GM12878 (cell line): ENCODE data around the gene PDILT. TPM values are rescaled to one million over a fixed set of nuclear protein-coding genes. Genes with fewer than 3 reads are reported as not detected.

Experiments
- ATAC-seq: fragments of 200-7000 bp; cut with Tn5 transposase; 3 replicates; pipeline ENCODE4 v1.9.1; 2020; ENCODE audit warnings: mild to moderate bottlenecking, moderate library complexity
- BruUV-seq: library from RNA; stranded (reverse); fragments of 400-500 nt; replicated peaks from 2 replicates; lab custom pipeline; 2021; lab: Mats Ljungman, UMichigan
- CTCF ChIA-PET: fragments of 300-600 bp; sonication (Branson Sonifier 250); formaldehyde crosslinking; extraction: SDS; loops from one replicate; lab custom pipeline; 2021; ENCODE audit warnings: inconsistent platforms; lab: Yijun Ruan, JAX
- POLR2A ChIA-PET: fragments of 350-600 bp; formaldehyde crosslinking; extraction: SDS; loops from one replicate; lab custom pipeline; 2021; ENCODE audit warnings: inconsistent platforms; lab: Charles Lee
- RAD21 ChIA-PET: fragments of 300-600 bp; sonication (Branson Sonifier 250); formaldehyde crosslinking; loops from one replicate; lab custom pipeline; 2023; ENCODE audit warnings: antibody characterized with exemption; ENCODE audit not compliant: unreplicated experiment; lab: Charles Lee
- SMC1A ChIA-PET: fragments of 300-600 bp; sonication (Branson Sonifier 250); formaldehyde crosslinking; loops from one replicate; lab custom pipeline; 2023; ENCODE audit not compliant: unreplicated experiment, uncharacterized antibody; lab: Charles Lee
- DNase-seq: peaks from one replicate; pipeline ENCODE4 v3.0.0-alpha.2; 2011; ENCODE audit warnings: low read depth, low spot score
- FAIRE-seq: peaks from 3 replicates; lab custom pipeline; 2011; peaks lifted over from hg19 to GRCh38; lab: Jason Lieb, UNC
- H2AFZ ChIP-seq: 2 replicates; pipeline ENCODE4 v1.6.0; 2011; ENCODE audit warnings: low read depth, low read length, control low read depth; ENCODE audit not compliant: control insufficient read depth
- H3K27ac ChIP-seq: 2 replicates; pipeline ENCODE4 v1.5.1; 2011; ENCODE audit warnings: control low read depth; ENCODE audit not compliant: control insufficient read depth, insufficient read depth
- H3K27me3 ChIP-seq, 2 experiments: replicated peaks in 1 of 2; 2 replicates each; pipeline versions ENCODE4 v1.6.0 to v1.6.1; 2011; ENCODE audit warnings: low read length in 1 of 2; ENCODE audit not compliant: control insufficient read depth in 2 of 2, insufficient read depth in 2 of 2
- H3K36me3 ChIP-seq, 2 experiments: 2 replicates each; pipeline ENCODE4 v1.5.1; 2011; ENCODE audit warnings: low read length in 1 of 2; ENCODE audit not compliant: control insufficient read depth in 2 of 2, insufficient read depth in 2 of 2
- H3K4me1 ChIP-seq: 2 replicates; pipeline ENCODE4 v1.6.1; 2011; ENCODE audit warnings: mild to moderate bottlenecking, low read length, moderate library complexity, mixed read lengths; ENCODE audit not compliant: control insufficient read depth, insufficient read depth
- H3K4me2 ChIP-seq: 2 replicates; pipeline ENCODE4 v1.6.0; 2011; ENCODE audit warnings: control low read depth; ENCODE audit not compliant: control insufficient read depth, insufficient read depth
- H3K4me3 ChIP-seq: fragments of 200-600 bp; sonication (generic); 2 replicates; pipeline ENCODE4 v1.5.1; 2016
- H3K79me2 ChIP-seq: 2 replicates; pipeline ENCODE4 v1.6.0; 2011; ENCODE audit warnings: low read length; ENCODE audit not compliant: control insufficient read depth, insufficient read depth
- H3K9ac ChIP-seq: 2 replicates; pipeline ENCODE4 v1.8.0; 2011; ENCODE audit warnings: low read length, control low read depth, mixed read lengths; ENCODE audit not compliant: control insufficient read depth, insufficient read depth
- H3K9me3 ChIP-seq: replicated peaks from 3 replicates; pipeline ENCODE4 v1.5.1; 2011; ENCODE audit warnings: mild to moderate bottlenecking, low read length; ENCODE audit not compliant: control insufficient read depth, insufficient read depth
- H4K20me1 ChIP-seq: 2 replicates; pipeline ENCODE4 v1.6.0; 2011; ENCODE audit not compliant: control insufficient read depth, insufficient read depth
- BACH1 ChIP-seq: fragments of 450-650 bp; IDR thresholded peaks from 2 replicates; pipeline ENCODE4 v1.6.1; 2017; ENCODE audit warnings: mild to moderate bottlenecking, borderline replicate concordance
- BCL3 ChIP-seq: IDR thresholded peaks from 2 replicates; pipeline ENCODE4 v1.6.1; 2011; ENCODE audit warnings: borderline replicate concordance, low read depth, mild to moderate bottlenecking, moderate library complexity, low read length; ENCODE audit not compliant: insufficient read depth, poor library complexity, severe bottlenecking
- BRCA1 ChIP-seq: IDR thresholded peaks from 2 replicates; pipeline ENCODE4 v1.6.1; 2011; ENCODE audit warnings: low read depth, low read length, improper control_type of control experiment
- CTCF ChIP-seq, 3 experiments: IDR thresholded peaks in 2 of 3; conservative IDR thresholded peaks in 1 of 3; 2 replicates each; pipeline ENCODE4 v1.5.1; 2011; ENCODE audit warnings: low read depth in 3 of 3, low read length in 3 of 3, mild to moderate bottlenecking in 3 of 3, control low read depth in 2 of 3, moderate library complexity in 2 of 3, inconsistent platforms in 1 of 3, mixed read lengths in 1 of 3; ENCODE audit not compliant: control insufficient read depth in 2 of 3, insufficient read depth in 1 of 3; ENCODE audit errors: extremely low read depth in 1 of 3
- E2F8 ChIP-seq: fragments of 450-650 bp; IDR thresholded peaks from 2 replicates; pipeline ENCODE4 v1.6.1; 2018; ENCODE audit warnings: mild to moderate bottlenecking, low read depth, moderate library complexity; ENCODE audit not compliant: partially characterized antibody
- GATAD2B ChIP-seq: fragments of 450-650 bp; conservative IDR thresholded peaks from 2 replicates; pipeline ENCODE4 v1.6.1; 2017; ENCODE audit warnings: low read depth, mild to moderate bottlenecking, moderate library complexity
- MXI1 ChIP-seq: fragments of 150-350 bp; IDR thresholded peaks from 2 replicates; pipeline ENCODE4 v1.6.1; 2011; ENCODE audit warnings: low read depth, mild to moderate bottlenecking, inconsistent platforms, low read length, improper control_type of control experiment
- NFYA ChIP-seq: IDR thresholded peaks from 2 replicates; pipeline ENCODE4 v1.6.1; 2011; ENCODE audit warnings: low read depth, mild to moderate bottlenecking, low read length, improper control_type of control experiment, borderline replicate concordance
- NFYB ChIP-seq: IDR thresholded peaks from 2 replicates; pipeline ENCODE4 v1.6.1; 2011; ENCODE audit warnings: low read depth, mild to moderate bottlenecking, low read length, improper control_type of control experiment, moderate library complexity; ENCODE audit not compliant: insufficient read depth
- PRDM15 ChIP-seq: fragments of 450-650 bp; formaldehyde crosslinking; IDR thresholded peaks from 2 replicates; pipeline ENCODE4 v1.4.0; 2020; ENCODE audit warnings: mild to moderate bottlenecking, moderate library complexity
- TARDBP ChIP-seq: IDR thresholded peaks from 2 replicates; pipeline ENCODE4 v1.6.1; 2016; ENCODE audit warnings: borderline replicate concordance
- TCF12 ChIP-seq: IDR thresholded peaks from 2 replicates; pipeline ENCODE4 v1.6.1; 2011; ENCODE audit warnings: low read depth, mild to moderate bottlenecking, low read length
- TCF3 ChIP-seq: IDR thresholded peaks from 2 replicates; pipeline ENCODE4 v1.6.1; 2012; ENCODE audit warnings: low read depth, mild to moderate bottlenecking, low read length, borderline replicate concordance; ENCODE audit not compliant: insufficient read depth
- ZNF274 ChIP-seq: IDR thresholded peaks from one replicate; pipeline ENCODE4 v1.8.0; 2011; ENCODE audit not compliant: insufficient read length, insufficient read depth
- WGBS: methylation state at CpG from one replicate; pipeline ENCODE4 v1.1.6; 2016; ENCODE audit warnings: low lambda C conversion rate; ENCODE audit not compliant: insufficient replicate concordance, insufficient coverage; ENCODE audit errors: missing lambda C conversion rate; 5-methylcytosine and 5-hydroxymethylcytosine counted together
- in situ Hi-C: fragments of 300-500 bp; cut with MboI; formaldehyde crosslinking; loops from 9 replicates; pipeline ENCODE4 v1.14.3; 2018; ENCODE audit warnings: mixed read lengths
- intact Hi-C: fragments of 100-400 bp; cut with micrococcal nuclease; formaldehyde crosslinking; loops from one replicate; pipeline ENCODE4 v1.14.2; 2022; ENCODE audit not compliant: unreplicated experiment
- polyA plus RNA-seq, 11 experiments: library from polyadenylated mRNA; depleted of rRNA in 4 of 11; unstranded in 6 of 11; stranded (reverse) in 5 of 11; fragments of >200 nt; fragmentation: Nextera tagmentation in 4 of 11; fragmentation: Illumina TruSeq in 1 of 11; extraction: Ambion mirVana in 4 of 11; extraction: Trizol in 1 of 11; gene quantifications; 1 replicate in 1 of 11; 2 replicates in 10 of 11; pipeline versions ENCODE4 v1.2.1 to v1.2.3, GENCODE V29; 2011 to 2016; ENCODE audit warnings: inconsistent platforms in 2 of 11, missing spikeins in 2 of 11, low read depth in 1 of 11
- total RNA-seq, 4 experiments: library from RNA; depleted of rRNA in 3 of 4; stranded (reverse); fragments of >200 nt in 3 of 4; fragmentation: Illumina TruSeq in 1 of 4; extraction: Trizol in 1 of 4; gene quantifications; 2 replicates each; pipeline versions ENCODE4 v1.2.1 to v1.2.3, GENCODE V29; 2013 to 2021

PDILT gene
- total and polyA plus RNA-seq, 10 of the 15 experiments (the other 5 are each of a cell fraction or from before 2014, with no cell fraction given), result not detected

GRCh38 chr16:20399185-20399584 lies 5.4 kb downstream of the PDILT start:
- Histone ChIP-seq H3K27ac (no peak overlapping the region), H3K9me3 (no peaks in the 10 kb centered on the region), H2AFZ (no peak overlapping the region), H3K4me3 (no peak overlapping the region), H4K20me1 (no peaks in the 10 kb centered on the region)
- intact Hi-C loops, result no loop called here
- no peak for DNase-seq
- RAD21 ChIA-PET, result no interaction called here
- POLR2A ChIA-PET, result no interaction called here
- CTCF ChIA-PET, result interaction anchor here (3.8 kb wide), 1 partner anchor 14 kb away, joined by 15 read pairs; no protein-coding TSS in a partner anchor
- FAIRE-seq, result no peak
- BruUV-seq, result no TSS peak
- in situ Hi-C loops, result no loop called here
- SMC1A ChIA-PET, result no interaction called here
- no peak for TF ChIP-seq E2F8
- TF ChIP-seq BCL3, result no peak
- TF ChIP-seq NFYB, result no peak
- TF ChIP-seq PRDM15, result no peak
- no peak for TF ChIP-seq NFYA
- no peak for TF ChIP-seq TCF3
- no peak for TF ChIP-seq TARDBP
- TF ChIP-seq GATAD2B, result no peak
- no peak for TF ChIP-seq ZNF274
- no peak for TF ChIP-seq BACH1
- TF ChIP-seq MXI1, result no peak
- no peak for TF ChIP-seq TCF12
- TF ChIP-seq CTCF (IDR thresholded peaks at IDR 0.05 in 2 of 3, conservative IDR thresholded peaks at IDR 0.05 in 1 of 3; ENCODE audit: control insufficient read depth in 2 of 3, extremely low read depth in 1 of 3, insufficient read depth in 1 of 3, low read depth in 3 of 3, low read length in 3 of 3), result no peak
- no peak for TF ChIP-seq BRCA1
- TF ChIP-seq, all 136 proteins: peak for 0
- no peaks in the 10 kb centered on the region for H3K36me3 ChIP-seq
- no peak for ATAC-seq
- H3K9ac ChIP-seq, result no peak overlapping the region
- no peak overlapping the region for H3K4me2 ChIP-seq
- no peaks in the 10 kb centered on the region for H3K79me2 ChIP-seq
- 31% methylated on average over 7 of the region's 7 CpGs for WGBS
- H3K4me1 ChIP-seq, result no peaks in the 10 kb centered on the region
- no peaks in the 10 kb centered on the region; a peak in 1 of 4 replicates for H3K27me3 ChIP-seq
